HepG2 (cell line): ENCODE results near the gene RPLP2. TPM values are rescaled to one million over a fixed set of nuclear protein-coding genes. Genes with fewer than 3 reads are reported as not detected.

Source experiments
- BATF2 ChIP-seq: sonication (generic); formaldehyde crosslinking; IDR thresholded peaks from 2 replicates; pipeline ENCODE4 v1.8.0; 2022; ENCODE audit warnings: mild to moderate bottlenecking, missing genetic modification reagents, moderate library complexity
- HMG20A ChIP-seq: IDR thresholded peaks from 2 replicates; pipeline ENCODE4 v1.6.1; 2016; ENCODE audit warnings: borderline replicate concordance
- HMGXB4 ChIP-seq, 2 experiments: sonication (generic) in 1 of 2; formaldehyde crosslinking in 1 of 2; IDR thresholded peaks; 2 replicates each; pipeline versions ENCODE4 v1.4.0 to v1.6.1; 2018 to 2020; ENCODE audit warnings: missing genetic modification reagents in 2 of 2, borderline replicate concordance in 1 of 2, low read depth in 1 of 2, mild to moderate bottlenecking in 1 of 2, missing biosample characterization in 1 of 2
- KLF9 ChIP-seq: IDR thresholded peaks from 2 replicates; pipeline ENCODE4 v1.6.1; 2016; ENCODE audit warnings: low read depth
- MEIS2 ChIP-seq: sonication (generic); formaldehyde crosslinking; IDR thresholded peaks from 2 replicates; pipeline ENCODE4 v1.9.0; 2021; ENCODE audit warnings: mild to moderate bottlenecking, missing genetic modification reagents
- PCBP1 ChIP-seq: fragments of 200-400 bp; formaldehyde crosslinking; IDR thresholded peaks from 2 replicates; pipeline ENCODE4 v1.6.1; 2017; ENCODE audit warnings: mild to moderate bottlenecking, low read depth, low read length, borderline replicate concordance
- PITX1 ChIP-seq: sonication (generic); formaldehyde crosslinking; IDR thresholded peaks from 2 replicates; pipeline ENCODE4 v1.5.1; 2020; ENCODE audit warnings: mild to moderate bottlenecking, missing genetic modification reagents
- POGK ChIP-seq: sonication (generic); formaldehyde crosslinking; conservative IDR thresholded peaks from 2 replicates; pipeline ENCODE4 v1.8.0; 2022; ENCODE audit warnings: mild to moderate bottlenecking, moderate library complexity, missing genetic modification reagents
- SETDB1 ChIP-seq: sonication (generic); formaldehyde crosslinking; IDR thresholded peaks from 2 replicates; pipeline ENCODE4 v1.5.1; 2020; ENCODE audit warnings: missing genetic modification reagents, mild to moderate bottlenecking, borderline replicate concordance
- ZBTB20 ChIP-seq: sonication (generic); formaldehyde crosslinking; IDR thresholded peaks from 2 replicates; pipeline ENCODE4 v1.8.1; 2023; ENCODE audit warnings: missing genetic modification reagents, low read depth, mild to moderate bottlenecking, borderline replicate concordance
- ZNF451 ChIP-seq: sonication (generic); formaldehyde crosslinking; IDR thresholded peaks from 2 replicates; pipeline ENCODE4 v1.5.0; 2020; ENCODE audit warnings: mild to moderate bottlenecking, missing genetic modification reagents
- ZNF563 ChIP-seq: sonication (generic); formaldehyde crosslinking; IDR thresholded peaks from 2 replicates; pipeline ENCODE4 v1.8.0; 2022; ENCODE audit warnings: mild to moderate bottlenecking, moderate library complexity, missing genetic modification reagents
- ZNF589 ChIP-seq: sonication (generic); formaldehyde crosslinking; conservative IDR thresholded peaks from 2 replicates; pipeline ENCODE4 v1.8.0; 2022; ENCODE audit warnings: mild to moderate bottlenecking, moderate library complexity, missing genetic modification reagents
- ZNF639 ChIP-seq: conservative IDR thresholded peaks from 2 replicates; pipeline ENCODE4 v1.6.1; 2018; ENCODE audit warnings: missing genetic modification reagents
- ZNF672 ChIP-seq: sonication (generic); formaldehyde crosslinking; IDR thresholded peaks from 2 replicates; pipeline ENCODE4 v1.8.1; 2022; ENCODE audit warnings: missing genetic modification reagents
- ZNF781 ChIP-seq: sonication (generic); formaldehyde crosslinking; IDR thresholded peaks from 2 replicates; pipeline ENCODE4 v1.5.1; 2020; ENCODE audit warnings: borderline replicate concordance, mild to moderate bottlenecking, missing genetic modification reagents; ENCODE audit errors: not compliant biosample characterization
- polyA plus RNA-seq, 8 experiments: library from polyadenylated mRNA; depleted of rRNA in 3 of 8; stranded (reverse) in 7 of 8; unstranded in 1 of 8; fragments of >200 nt; fragmentation: Illumina TruSeq in 4 of 8; extraction: Trizol in 4 of 8; gene quantifications; 2 replicates each; pipeline versions ENCODE4 v1.2.1 to v1.2.3, GENCODE V29; 2011 to 2016; ENCODE audit warnings: low read depth in 4 of 8, missing spikeins in 1 of 8, mixed read lengths in 1 of 8; ENCODE audit not compliant: insufficient read depth in 1 of 8
- total RNA-seq, 5 experiments: library from RNA; depleted of rRNA; stranded (reverse); fragments of >200 nt; fragmentation: Illumina TruSeq; extraction: Trizol; gene quantifications; 2 replicates each; pipeline ENCODE4 v1.2.3, GENCODE V29; 2016; ENCODE audit warnings: low read depth in 1 of 5
- TF ChIP-seq, protein P1 (sequence below): IDR thresholded peaks from 2 replicates; pipeline ENCODE4 v1.6.1; 2012; ENCODE audit warnings: low read length, improper control_type of control experiment

RPLP2 gene
- total and polyA plus RNA-seq, 2 of the 13 experiments (the other 11 are each of a cell fraction or from before 2014, with no cell fraction given) = 978 to 2,106 TPM

GRCh38 chr11:838441-839279 lies 28.9 kb downstream of the RPLP2 start (continued):
- TF ChIP-seq HMGXB4 (CRISPR knock-in tag; IDR thresholded peaks at IDR 0.05; ENCODE audit: borderline replicate concordance in 1 of 2, low read depth in 1 of 2) = peak; percentile 65 to 86
- peak; percentile 60; the same call in 1 of the 2 replicates for TF ChIP-seq ZBTB20 (CRISPR knock-in tag)
- no peak for TF ChIP-seq SETDB1 (CRISPR knock-in tag)
- TF ChIP-seq KLF9 = peak; percentile 39; the same call in 1 of the 2 replicates
- TF ChIP-seq PCBP1 = no peak
- no peak for TF ChIP-seq POGK (CRISPR knock-in tag)
- TF ChIP-seq, protein P1, sequence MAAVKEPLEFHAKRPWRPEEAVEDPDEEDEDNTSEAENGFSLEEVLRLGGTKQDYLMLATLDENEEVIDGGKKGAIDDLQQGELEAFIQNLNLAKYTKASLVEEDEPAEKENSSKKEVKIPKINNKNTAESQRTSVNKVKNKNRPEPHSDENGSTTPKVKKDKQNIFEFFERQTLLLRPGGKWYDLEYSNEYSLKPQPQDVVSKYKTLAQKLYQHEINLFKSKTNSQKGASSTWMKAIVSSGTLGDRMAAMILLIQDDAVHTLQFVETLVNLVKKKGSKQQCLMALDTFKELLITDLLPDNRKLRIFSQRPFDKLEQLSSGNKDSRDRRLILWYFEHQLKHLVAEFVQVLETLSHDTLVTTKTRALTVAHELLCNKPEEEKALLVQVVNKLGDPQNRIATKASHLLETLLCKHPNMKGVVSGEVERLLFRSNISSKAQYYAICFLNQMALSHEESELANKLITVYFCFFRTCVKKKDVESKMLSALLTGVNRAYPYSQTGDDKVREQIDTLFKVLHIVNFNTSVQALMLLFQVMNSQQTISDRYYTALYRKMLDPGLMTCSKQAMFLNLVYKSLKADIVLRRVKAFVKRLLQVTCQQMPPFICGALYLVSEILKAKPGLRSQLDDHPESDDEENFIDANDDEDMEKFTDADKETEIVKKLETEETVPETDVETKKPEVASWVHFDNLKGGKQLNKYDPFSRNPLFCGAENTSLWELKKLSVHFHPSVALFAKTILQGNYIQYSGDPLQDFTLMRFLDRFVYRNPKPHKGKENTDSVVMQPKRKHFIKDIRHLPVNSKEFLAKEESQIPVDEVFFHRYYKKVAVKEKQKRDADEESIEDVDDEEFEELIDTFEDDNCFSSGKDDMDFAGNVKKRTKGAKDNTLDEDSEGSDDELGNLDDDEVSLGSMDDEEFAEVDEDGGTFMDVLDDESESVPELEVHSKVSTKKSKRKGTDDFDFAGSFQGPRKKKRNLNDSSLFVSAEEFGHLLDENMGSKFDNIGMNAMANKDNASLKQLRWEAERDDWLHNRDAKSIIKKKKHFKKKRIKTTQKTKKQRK = no peak
- TF ChIP-seq BATF2 = no peak
- TF ChIP-seq MEIS2 (CRISPR knock-in tag) = peak; percentile 46; the same call in 1 of the 2 replicates
- no peak for TF ChIP-seq ZNF672 (CRISPR knock-in tag)
- TF ChIP-seq ZNF563 (CRISPR knock-in tag) = peak; percentile 39; the same call in 1 of the 2 replicates
- TF ChIP-seq ZNF639 (CRISPR knock-in tag) = peak; percentile 65; the same call in 1 of the 2 replicates
- peak; percentile 78; the same call in 1 of the 2 replicates for TF ChIP-seq PITX1
- peak; percentile 90 for TF ChIP-seq ZNF781 (CRISPR knock-in tag)
- TF ChIP-seq ZNF451 = 0 out of 2 replicates have a peak, but pooled peaks have one; percentile 35
- TF ChIP-seq ZNF589 = peak; percentile 68; the same call in 1 of the 2 replicates
- no peak for TF ChIP-seq HMG20A (CRISPR knock-in tag)
